A549 (cell line): ENCODE data around the gene RNF175. TPM values are rescaled to one million over a fixed set of nuclear protein-coding genes. Genes with fewer than 3 reads are reported as not detected.

Experiments
- ATAC-seq, 2 experiments: fragments of 200-7000 bp in 1 of 2; fragments of >200 bp in 1 of 2; cut with Nextera tagmentation in 1 of 2; cut with Tn5 transposase in 1 of 2; 3 replicates each; pipeline versions ENCODE4 v1.8.0 to v1.9.1; 2018 to 2020; ENCODE audit warnings: mild to moderate bottlenecking in 1 of 2, moderate library complexity in 1 of 2
- CTCF ChIA-PET: fragments of 300-600 bp; sonication (Branson Sonifier 250); formaldehyde crosslinking; extraction: SDS; loops from one replicate; lab custom pipeline; 2021; ENCODE audit warnings: antibody characterized with exemption, inconsistent platforms; lab: Yijun Ruan, JAX
- POLR2A ChIA-PET: fragments of 350-600 bp; formaldehyde crosslinking; extraction: SDS; loops from one replicate; lab custom pipeline; 2021; ENCODE audit warnings: antibody characterized with exemption, inconsistent platforms; lab: Yijun Ruan, JAX
- DNase-seq, 2 experiments: peaks; one replicate each; pipeline versions ENCODE4 v3.0.0 to v3.0.0-alpha.2; 2011 to 2016; ENCODE audit warnings: low read depth in 1 of 2, low spot score in 1 of 2
- FAIRE-seq: peaks from 2 replicates; lab custom pipeline; 2011; peaks lifted over from hg19 to GRCh38; lab: Jason Lieb, UNC
- H3K27ac ChIP-seq, 2 experiments: fragments of >200 bp; sonication (Bioruptor Twin); formaldehyde crosslinking; 3 replicates each; pipeline ENCODE4 v1.5.1; 2016 to 2017
- H3K4me1 ChIP-seq: fragments of >200 bp; sonication (Bioruptor Twin); formaldehyde crosslinking; 3 replicates; pipeline ENCODE4 v1.6.1; 2016
- H3K4me2 ChIP-seq: fragments of >200 bp; sonication (Bioruptor Twin); formaldehyde crosslinking; 3 replicates; pipeline ENCODE4 v1.6.1; 2016
- H3K4me3 ChIP-seq: fragments of >200 bp; sonication (Bioruptor Twin); formaldehyde crosslinking; 3 replicates; pipeline ENCODE4 v1.5.1; 2016
- H3K9me3 ChIP-seq: fragments of >200 bp; sonication (Bioruptor Twin); formaldehyde crosslinking; 3 replicates; pipeline ENCODE4 v1.6.1; 2016
- BCL3 ChIP-seq: fragments of >200 bp; sonication (Bioruptor Twin); formaldehyde crosslinking; IDR thresholded peaks from 3 replicates; pipeline ENCODE4 v1.6.1; 2016
- CBX8 ChIP-seq: fragments of 200-600 bp; sonication (generic); IDR thresholded peaks from 2 replicates; pipeline ENCODE4 v1.6.1; 2016
- CEBPB ChIP-seq, 2 experiments: fragments of >200 bp in 1 of 2; sonication (Bioruptor Twin) in 1 of 2; formaldehyde crosslinking in 1 of 2; IDR thresholded peaks; 2 replicates each; pipeline ENCODE4 v1.6.1; 2012 to 2016
- EHMT2 ChIP-seq: fragments of 200-600 bp; sonication (generic); IDR thresholded peaks from 2 replicates; pipeline ENCODE4 v1.6.1; 2016; ENCODE audit warnings: antibody characterized with exemption, low read depth, mild to moderate bottlenecking, moderate library complexity
- ELK1 ChIP-seq: fragments of 150-350 bp; IDR thresholded peaks from 2 replicates; pipeline ENCODE4 v1.6.1; 2014; ENCODE audit warnings: low read depth, mild to moderate bottlenecking, low read length
- ESRRA ChIP-seq: fragments of 150-350 bp; IDR thresholded peaks from 2 replicates; pipeline ENCODE4 v1.6.1; 2014; ENCODE audit warnings: mild to moderate bottlenecking, low read length, borderline replicate concordance
- FOSL2 ChIP-seq, 2 experiments: fragments of 450-650 bp in 1 of 2; fragments of >200 bp in 1 of 2; sonication (Bioruptor Twin) in 1 of 2; formaldehyde crosslinking; IDR thresholded peaks; 2 replicates each; pipeline versions ENCODE4 v1.5.0 to v1.6.1; 2016 to 2020; ENCODE audit warnings: mild to moderate bottlenecking in 1 of 2, moderate library complexity in 1 of 2
- HDAC2 ChIP-seq: fragments of 200-600 bp; sonication (generic); IDR thresholded peaks from 2 replicates; pipeline ENCODE4 v1.6.1; 2016
- KDM1A ChIP-seq: fragments of 200-600 bp; sonication (generic); IDR thresholded peaks from 2 replicates; pipeline ENCODE4 v1.6.1; 2016; ENCODE audit warnings: low read depth, mild to moderate bottlenecking
- MAFK ChIP-seq: fragments of 450-650 bp; IDR thresholded peaks from 2 replicates; pipeline ENCODE4 v1.6.1; 2014; ENCODE audit not compliant: partially characterized antibody
- MAZ ChIP-seq: fragments of 150-350 bp; IDR thresholded peaks from 2 replicates; pipeline ENCODE4 v1.6.1; 2014; ENCODE audit warnings: antibody characterized with exemption, low read depth, low read length, borderline replicate concordance
- MYC ChIP-seq: IDR thresholded peaks from 2 replicates; pipeline ENCODE4 v1.6.1; 2012; ENCODE audit warnings: mild to moderate bottlenecking, inconsistent platforms, low read length, improper control_type of control experiment, borderline replicate concordance
- NFE2L2 ChIP-seq: fragments of 150-350 bp; conservative IDR thresholded peaks from 2 replicates; pipeline ENCODE4 v1.6.1; 2014; ENCODE audit warnings: low read length
- RARB ChIP-seq: fragments of 250-450 bp; sonication (Bioruptor Pico); IDR thresholded peaks from 2 replicates; pipeline ENCODE4 v1.8.0; 2021; ENCODE audit warnings: mild to moderate bottlenecking, moderate library complexity
- RCOR1 ChIP-seq: fragments of 150-350 bp; IDR thresholded peaks from 2 replicates; pipeline ENCODE4 v1.6.1; 2014; ENCODE audit warnings: antibody characterized with exemption, low read length, low read depth
- SMC3 ChIP-seq: fragments of >200 bp; sonication (Bioruptor Twin); formaldehyde crosslinking; IDR thresholded peaks from 3 replicates; pipeline ENCODE4 v1.6.1; 2018; ENCODE audit warnings: inconsistent platforms
- WGBS: methylation state at CpG from one replicate; pipeline ENCODE4 v1.1.6; 2017; ENCODE audit errors: missing lambda C conversion rate; 5-methylcytosine and 5-hydroxymethylcytosine counted together
- polyA plus RNA-seq, 4 experiments: library from polyadenylated mRNA; depleted of rRNA in 3 of 4; stranded (reverse); fragments of >200 nt; fragmentation: RNase III in 1 of 4; extraction: RNeasy Plus Mini Kit Qiagen cat#74134 plus additional on column Dnase treatment in 1 of 4; gene quantifications; 2 replicates in 3 of 4; 3 replicates in 1 of 4; pipeline ENCODE4 v1.2.3, GENCODE V29; 2011 to 2017
- TF ChIP-seq, protein P1 (sequence below): fragments of >200 bp; sonication (Bioruptor Twin); formaldehyde crosslinking; IDR thresholded peaks from 3 replicates; pipeline ENCODE4 v1.5.1; 2016

Gene RNF175
- polyA plus RNA-seq, 2 of the 4 experiments (the other 2 are of a cell fraction): not detected

- Histone ChIP-seq H3K4me1 (no peaks in the 10 kb centered on the region), H3K27ac (no peak overlapping the region), H3K9me3 (no peaks in the 10 kb centered on the region)
- no peak for TF ChIP-seq MAZ
- no peak for TF ChIP-seq ELK1
- no peak for TF ChIP-seq KDM1A
- TF ChIP-seq, protein P1, sequence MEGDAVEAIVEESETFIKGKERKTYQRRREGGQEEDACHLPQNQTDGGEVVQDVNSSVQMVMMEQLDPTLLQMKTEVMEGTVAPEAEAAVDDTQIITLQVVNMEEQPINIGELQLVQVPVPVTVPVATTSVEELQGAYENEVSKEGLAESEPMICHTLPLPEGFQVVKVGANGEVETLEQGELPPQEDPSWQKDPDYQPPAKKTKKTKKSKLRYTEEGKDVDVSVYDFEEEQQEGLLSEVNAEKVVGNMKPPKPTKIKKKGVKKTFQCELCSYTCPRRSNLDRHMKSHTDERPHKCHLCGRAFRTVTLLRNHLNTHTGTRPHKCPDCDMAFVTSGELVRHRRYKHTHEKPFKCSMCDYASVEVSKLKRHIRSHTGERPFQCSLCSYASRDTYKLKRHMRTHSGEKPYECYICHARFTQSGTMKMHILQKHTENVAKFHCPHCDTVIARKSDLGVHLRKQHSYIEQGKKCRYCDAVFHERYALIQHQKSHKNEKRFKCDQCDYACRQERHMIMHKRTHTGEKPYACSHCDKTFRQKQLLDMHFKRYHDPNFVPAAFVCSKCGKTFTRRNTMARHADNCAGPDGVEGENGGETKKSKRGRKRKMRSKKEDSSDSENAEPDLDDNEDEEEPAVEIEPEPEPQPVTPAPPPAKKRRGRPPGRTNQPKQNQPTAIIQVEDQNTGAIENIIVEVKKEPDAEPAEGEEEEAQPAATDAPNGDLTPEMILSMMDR: no peak
- TF ChIP-seq BCL3: no peak
- TF ChIP-seq FOSL2 (IDR thresholded peaks at IDR 0.05): no peak
- no peak for TF ChIP-seq FOSL2 (CRISPR knock-in tag; IDR thresholded peaks at IDR 0.05)
- TF ChIP-seq, all 56 proteins: peak for 0
- Histone ChIP-seq H3K4me2 (peak overlapping the region; percentile 54), H3K4me3 (no peak overlapping the region)
- FAIRE-seq (no peak), ATAC-seq (peak in 1 of 2 experiments; percentile 48; a peak in 2 of 6 replicates), DNase-seq (peak in 1 of 2 experiments; percentile 5)
- POLR2A ChIA-PET: no interaction called here
- WGBS: 23% methylated on average over 32 of the region's 37 CpGs
- CTCF ChIA-PET: no interaction called here
Measured at GRCh38 chr4:153791746-153792617, 32.2 kb upstream of the RNF175 start.

GRCh38 chr4:153790962-153791551 lies 31.2 kb upstream of the RNF175 start:
- ATAC-seq: peak; percentile 22 to 62; a peak in 4 of 6 replicates
- no peak overlapping the region for H3K27ac ChIP-seq
- no peaks in the 10 kb centered on the region for H3K4me1 ChIP-seq
- H3K4me2 ChIP-seq: peak overlapping the region; percentile 30; the same call in 1 of the 3 replicates
- FAIRE-seq: no peak
- POLR2A ChIA-PET: no interaction called here
- no peak for TF ChIP-seq SMC3
- TF ChIP-seq MYC: no peak
- TF ChIP-seq CBX8: no peak
- no peak for TF ChIP-seq HDAC2
- no peak for TF ChIP-seq EHMT2
- no peak for TF ChIP-seq MAFK
- CTCF ChIA-PET: no interaction called here
- 28% methylated on average over 4 of the region's 51 CpGs for WGBS
- H3K4me3 ChIP-seq: no peak overlapping the region
- H3K9me3 ChIP-seq: no peaks in the 10 kb centered on the region
- DNase-seq: peak in 1 of 2 experiments; percentile 2

- CTCF ChIA-PET: no interaction called here
Measured at GRCh38 chr4:153790500-153790865, 30.7 kb upstream of the RNF175 start.

More at GRCh38 chr4:153790500-153790865, 30.7 kb upstream of the RNF175 start:
- no peak overlapping the region for H3K4me3 ChIP-seq
- 64% methylated on average over 8 of the region's 10 CpGs for WGBS
- no peaks in the 10 kb centered on the region for H3K4me1 ChIP-seq
- FAIRE-seq (no peak), ATAC-seq (no peak)
- H3K9me3 ChIP-seq: no peaks in the 10 kb centered on the region
- TF ChIP-seq ESRRA (no peak), RARB (CRISPR knock-in tag) (no peak), NFE2L2 (no peak), CEBPB (IDR thresholded peaks at IDR 0.05) (no peak), RCOR1 (no peak)
- TF ChIP-seq, all 56 proteins: peak for 0
- H3K4me2 ChIP-seq: peak overlapping the region; percentile 30; the same call in 1 of the 3 replicates
- no peak for DNase-seq
- no peak overlapping the region for H3K27ac ChIP-seq
- POLR2A ChIA-PET: no interaction called here
